ENCODE results near the gene POU6F2. TPM values are rescaled to one million over a fixed set of nuclear protein-coding genes. Genes with fewer than 3 reads are reported as not detected.

The POU6F2 gene
- total RNA-seq, 1 donor from 2014 or later = not detected

DNA sequence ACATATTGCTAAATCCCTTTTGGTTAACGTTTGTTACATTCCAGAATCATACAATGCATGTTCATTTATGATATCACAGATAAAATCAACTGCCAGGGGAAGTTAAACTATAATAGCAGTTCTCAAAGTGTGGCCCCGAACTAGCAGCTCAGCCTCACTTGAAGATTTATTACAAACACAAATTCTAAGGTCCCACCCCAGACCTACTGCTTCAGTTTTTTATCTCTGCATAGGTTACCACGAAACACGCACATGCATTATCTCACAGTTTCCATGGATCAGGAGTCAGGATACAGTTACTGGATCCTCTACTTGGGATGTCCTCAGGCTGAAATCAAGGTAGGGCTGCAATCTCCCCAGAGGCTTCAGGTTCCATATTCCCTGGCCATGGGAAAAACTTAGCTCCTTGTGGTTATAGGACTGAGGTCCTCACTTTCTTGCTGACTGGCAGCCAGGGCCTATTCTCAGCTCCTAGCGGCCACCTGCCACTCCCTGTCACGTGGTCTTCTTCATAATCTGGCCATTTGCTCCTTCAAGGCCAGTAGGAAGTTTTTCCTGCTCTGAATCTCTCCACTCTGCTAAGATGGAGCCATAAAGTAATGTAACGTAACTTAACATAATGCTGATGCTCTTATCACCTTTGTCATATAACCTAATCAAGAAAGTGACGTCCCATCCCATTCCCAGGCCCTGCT, 538.0 kb downstream of the POU6F2 start:
- FAIRE-seq (no peak), DNase-seq (ENCODE audit: low read depth) (no peak)
- TF ChIP-seq, protein P1, sequence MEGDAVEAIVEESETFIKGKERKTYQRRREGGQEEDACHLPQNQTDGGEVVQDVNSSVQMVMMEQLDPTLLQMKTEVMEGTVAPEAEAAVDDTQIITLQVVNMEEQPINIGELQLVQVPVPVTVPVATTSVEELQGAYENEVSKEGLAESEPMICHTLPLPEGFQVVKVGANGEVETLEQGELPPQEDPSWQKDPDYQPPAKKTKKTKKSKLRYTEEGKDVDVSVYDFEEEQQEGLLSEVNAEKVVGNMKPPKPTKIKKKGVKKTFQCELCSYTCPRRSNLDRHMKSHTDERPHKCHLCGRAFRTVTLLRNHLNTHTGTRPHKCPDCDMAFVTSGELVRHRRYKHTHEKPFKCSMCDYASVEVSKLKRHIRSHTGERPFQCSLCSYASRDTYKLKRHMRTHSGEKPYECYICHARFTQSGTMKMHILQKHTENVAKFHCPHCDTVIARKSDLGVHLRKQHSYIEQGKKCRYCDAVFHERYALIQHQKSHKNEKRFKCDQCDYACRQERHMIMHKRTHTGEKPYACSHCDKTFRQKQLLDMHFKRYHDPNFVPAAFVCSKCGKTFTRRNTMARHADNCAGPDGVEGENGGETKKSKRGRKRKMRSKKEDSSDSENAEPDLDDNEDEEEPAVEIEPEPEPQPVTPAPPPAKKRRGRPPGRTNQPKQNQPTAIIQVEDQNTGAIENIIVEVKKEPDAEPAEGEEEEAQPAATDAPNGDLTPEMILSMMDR (IDR thresholded peaks at IDR 0.05; ENCODE audit: insufficient read depth, low read length, severe bottlenecking) = no peak
- H3K36me3 ChIP-seq (ENCODE audit: control insufficient read depth, insufficient read depth, low read length) = no peaks in the 10 kb centered on the region
- H3K4me3 ChIP-seq (ENCODE audit: low read depth, low read length) = no peak overlapping the region
- H3K27me3 ChIP-seq (ENCODE audit: control insufficient read depth, insufficient read depth, low read length) = no peaks in the 10 kb centered on the region

DNA sequence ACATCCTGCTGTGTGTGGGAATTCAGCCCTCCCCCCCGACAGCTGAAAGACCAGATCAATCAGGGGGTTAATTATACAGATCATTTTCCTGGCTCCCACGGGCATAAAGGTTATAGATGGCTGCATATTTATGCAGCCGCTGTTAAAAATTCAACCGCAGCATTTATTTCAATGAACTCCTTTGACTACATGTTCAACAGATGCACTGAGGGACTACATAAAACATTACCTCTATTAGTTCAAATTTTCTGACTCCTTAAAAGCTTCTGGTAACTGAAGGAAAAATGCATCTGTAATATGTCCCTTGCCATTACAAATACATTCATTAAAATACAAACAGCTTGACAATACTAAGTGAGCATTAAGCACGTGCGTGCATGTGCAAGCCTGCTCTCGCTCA, 538.8 kb downstream of the POU6F2 start:
- TF ChIP-seq, protein P1 (IDR thresholded peaks at IDR 0.05; ENCODE audit: insufficient read depth, low read length, severe bottlenecking) = no peak
- DNase-seq (ENCODE audit: low read depth) (no peak), FAIRE-seq (no peak)
- Histone ChIP-seq H3K4me3 (ENCODE audit: low read depth, low read length) (no peak overlapping the region), H3K27me3 (ENCODE audit: control insufficient read depth, insufficient read depth, low read length) (no peaks in the 10 kb centered on the region), H3K36me3 (ENCODE audit: control insufficient read depth, insufficient read depth, low read length) (no peaks in the 10 kb centered on the region)

DNA sequence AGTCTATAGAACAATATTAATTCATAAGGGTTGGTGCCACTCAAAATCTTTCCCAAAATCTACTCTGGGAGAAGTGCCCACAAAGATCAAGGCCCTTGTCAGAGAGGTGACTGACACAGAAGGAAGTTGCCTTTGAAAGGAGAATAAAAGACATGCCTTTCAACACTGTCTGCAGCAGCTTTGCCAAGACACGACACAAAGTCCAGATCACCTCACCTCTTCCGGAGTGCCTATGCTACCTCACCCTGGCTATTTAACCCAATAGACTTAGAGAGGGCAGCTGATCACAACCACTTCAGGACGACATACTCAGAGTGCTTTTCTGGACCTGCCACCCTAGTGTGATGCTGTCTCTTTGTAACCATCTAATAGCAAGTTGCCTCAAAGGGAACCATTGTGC, 539.5 kb downstream of the POU6F2 start:
- TF ChIP-seq, protein P1 (IDR thresholded peaks at IDR 0.05; ENCODE audit: insufficient read depth, low read length, severe bottlenecking) = no peak
- H3K4me3 ChIP-seq (ENCODE audit: low read depth, low read length) = no peak overlapping the region
- FAIRE-seq (no peak), DNase-seq (ENCODE audit: low read depth) (no peak)
- H3K27me3 ChIP-seq (ENCODE audit: control insufficient read depth, insufficient read depth, low read length) = no peaks in the 10 kb centered on the region
- no peaks in the 10 kb centered on the region for H3K36me3 ChIP-seq (ENCODE audit: control insufficient read depth, insufficient read depth, low read length)

Other genes starting within 250 kb of the POU6F2 start
- gene VPS41, start 68.7 kb upstream of the POU6F2 start, total RNA-seq = 32.9 and 34.1 TPM in 2 replicates

Data from bronchial epithelial cell (primary cell).